Transverse colon (tissue), 4 donors: ENCODE data around the gene MYD88. TPM values are rescaled to one million over a fixed set of nuclear protein-coding genes. Genes with fewer than 3 reads are reported as not detected.
A peak's percentile ranks its signal among the peaks of the same experiment; 100 is the strongest.

Experiments used
- DNase-seq: peaks from one replicate; pipeline ENCODE4 v3.0.0-alpha.2; 2019
- H3K27ac ChIP-seq, 4 donors: fragments of 200-600 bp; sonication (generic); 2 replicates each; pipeline ENCODE4 v1.5.1; 2016 to 2018; ENCODE audit warnings: inconsistent platforms in 4 of 4
- H3K27me3 ChIP-seq: fragments of 200-600 bp; sonication (generic); 2 replicates; pipeline ENCODE4 v1.5.1; 2017; ENCODE audit warnings: inconsistent platforms
- H3K36me3 ChIP-seq, 4 donors: fragments of 200-600 bp; sonication (generic); 2 replicates each; pipeline ENCODE4 v1.5.1; 2017 to 2019; ENCODE audit warnings: inconsistent platforms in 4 of 4
- H3K4me1 ChIP-seq, 4 donors: fragments of 200-600 bp; sonication (generic); 2 replicates each; pipeline ENCODE4 v1.5.1; 2017 to 2020; ENCODE audit warnings: inconsistent platforms in 4 of 4
- H3K4me3 ChIP-seq, 4 donors: fragments of 200-600 bp; sonication (generic); 1 replicate in 1 of 4; 2 replicates in 3 of 4; pipeline versions ENCODE4 v1.5.1 to v1.6.1; 2017 to 2019; ENCODE audit warnings: inconsistent platforms in 4 of 4
- H3K9me3 ChIP-seq, 2 donors: fragments of 200-600 bp; sonication (generic); 2 replicates each; pipeline ENCODE4 v1.5.1; 2017 to 2019; ENCODE audit warnings: inconsistent platforms in 2 of 2
- EP300 ChIP-seq: sonication (generic); formaldehyde crosslinking; IDR thresholded peaks from one replicate; pipeline ENCODE4 v1.6.1; 2017; ENCODE audit warnings: antibody characterized with exemption, low read depth
- POLR2A ChIP-seq: fragments of 450-650 bp; IDR thresholded peaks from one replicate; pipeline ENCODE4 v1.6.1; 2016; ENCODE audit warnings: antibody characterized with exemption, mild to moderate bottlenecking, moderate library complexity
- POLR2AphosphoS5 ChIP-seq, 3 donors: sonication (generic); formaldehyde crosslinking; IDR thresholded peaks; one replicate each; pipeline ENCODE4 v1.6.1; 2016; ENCODE audit warnings: antibody characterized with exemption in 3 of 3
- WGBS, 2 donors: methylation state at CpG; one replicate each; pipeline ENCODE4 v1.1.5; 2018; ENCODE audit warnings: low coverage in 1 of 2; 5-methylcytosine and 5-hydroxymethylcytosine counted together
- in situ Hi-C, 4 donors: fragments of 200-750 bp; cut with MboI; loops; one replicate each; pipeline versions ENCODE4 v1.15.0 to v1.15.1; 2017; ENCODE audit warnings: low sequenced_read_pairs in 3 of 4, low pct_ligation_motif_present in 1 of 4, low pct_unique_long_range_greater_than_20kb in 1 of 4
- intact Hi-C: fragments of 100-400 bp; cut with DNase I; formaldehyde crosslinking; loops from one replicate; pipeline ENCODE4 v1.15.1; 2023; ENCODE audit warnings: low total_unique reads
- total RNA-seq, 4 donors: library from RNA; depleted of rRNA; stranded (reverse); fragments of >200 nt; gene quantifications; one replicate each; pipeline ENCODE4 v1.1.0, GENCODE V29; 2016
- TF ChIP-seq, protein P1 (sequence below), 5 experiments: fragments of 200-600 bp in 3 of 5; fragments of 450-650 bp in 2 of 5; sonication (generic) in 3 of 5; IDR thresholded peaks; 1 replicate in 2 of 5; 2 replicates in 3 of 5; pipeline ENCODE4 v1.5.1; 2016 to 2017; ENCODE audit warnings: antibody characterized with exemption in 5 of 5, inconsistent platforms in 3 of 5, mild to moderate bottlenecking in 2 of 5, moderate library complexity in 1 of 5

MYD88 gene
- total RNA-seq, 4 donors from 2014 or later = 49.0 to 82.2 (median 76.5) TPM

DNA sequence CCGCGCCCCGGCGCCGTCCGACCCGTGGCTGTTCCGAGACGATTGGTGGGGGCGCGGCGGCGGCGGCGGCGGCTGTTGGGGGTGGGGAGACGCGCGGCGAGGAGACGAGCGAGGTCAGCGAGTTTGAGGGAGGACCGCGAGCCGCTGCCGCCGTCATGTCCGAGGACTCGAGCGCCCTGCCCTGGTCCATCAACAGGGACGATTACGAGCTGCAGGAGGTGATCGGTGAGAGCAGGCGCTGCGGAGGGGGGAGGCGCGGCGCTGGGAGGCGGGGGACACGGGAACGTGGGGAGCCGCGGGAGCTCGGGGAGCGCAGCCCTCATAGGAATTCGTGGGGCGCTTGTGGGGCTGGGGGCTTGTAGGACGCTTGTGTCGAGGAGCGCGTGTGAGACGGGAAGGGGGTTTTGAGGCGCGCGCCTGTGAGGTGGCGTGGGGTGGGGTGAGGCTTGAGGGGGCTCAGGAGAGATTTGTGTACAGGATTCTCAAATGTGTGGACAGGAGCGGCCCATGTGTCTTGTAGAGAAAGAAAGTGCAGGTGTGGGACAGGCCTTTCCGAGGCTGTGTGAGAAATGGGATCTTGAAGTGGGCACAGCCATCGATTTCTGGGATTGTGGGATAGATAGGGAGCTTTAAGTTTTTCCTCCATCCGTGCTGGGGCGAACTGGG is 27.4 kb downstream of the MYD88 start:
- DNase-seq = no peak
- WGBS, 2 donors = 0 to 1% methylated on average over 3 to 44 of the region's 62 CpGs

DNA sequence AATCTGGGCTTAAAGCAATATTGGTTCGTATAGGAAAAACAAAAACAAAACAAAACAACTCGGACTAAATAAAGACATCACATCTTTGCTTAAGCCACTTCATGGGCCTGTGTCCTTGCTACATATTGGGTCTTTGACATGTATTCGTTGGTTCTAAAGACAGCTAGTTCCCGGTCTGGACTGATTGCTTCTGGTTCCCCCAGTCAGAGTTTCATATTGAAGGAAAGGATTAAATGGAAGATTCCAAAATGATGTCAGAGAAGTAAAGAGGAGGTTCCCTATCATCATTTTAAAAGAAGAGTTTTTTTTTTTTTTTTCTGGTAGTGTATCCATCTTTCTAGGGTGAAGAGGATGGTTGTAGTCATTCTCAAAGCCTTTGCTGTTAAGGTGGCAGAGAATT is 29.1 kb downstream of the MYD88 start:
- intact Hi-C loops = no loop called here
- in situ Hi-C loops = no loop called here
- no peak for TF ChIP-seq POLR2A
- WGBS, 2 donors = 80 to 83% methylated on average over 3 to 4 of the region's 4 CpGs
- Histone ChIP-seq H3K9me3 (no peaks in the 10 kb centered on the region), H3K27me3 (no peaks in the 10 kb centered on the region), H3K27ac (no peak overlapping the region), H3K4me1 (peaks cover 8 to 35% (median 18%) of the 10 kb centered on the region in 4 donors), H3K4me3 (no peak overlapping the region), H3K36me3 (no peaks in the 10 kb centered on the region)
- no peak for DNase-seq

More for the DNA sequence above, 27.4 kb downstream of the MYD88 start:
- H3K36me3 ChIP-seq = no peaks in the 10 kb centered on the region
- H3K4me3 ChIP-seq = peak overlapping the region; percentile 57 to 81 (median 68)
- intact Hi-C loops (no loop called here), in situ Hi-C loops (no loop called here)
- peaks cover 8 to 35% (median 18%) of the 10 kb centered on the region in 4 donors for H3K4me1 ChIP-seq
- H3K9me3 ChIP-seq = no peaks in the 10 kb centered on the region
- peak overlapping the region; percentile 93 to 97 (median 96) for H3K27ac ChIP-seq
- no peak for TF ChIP-seq POLR2AphosphoS5 (IDR thresholded peaks at IDR 0.05)
- TF ChIP-seq, protein P1, sequence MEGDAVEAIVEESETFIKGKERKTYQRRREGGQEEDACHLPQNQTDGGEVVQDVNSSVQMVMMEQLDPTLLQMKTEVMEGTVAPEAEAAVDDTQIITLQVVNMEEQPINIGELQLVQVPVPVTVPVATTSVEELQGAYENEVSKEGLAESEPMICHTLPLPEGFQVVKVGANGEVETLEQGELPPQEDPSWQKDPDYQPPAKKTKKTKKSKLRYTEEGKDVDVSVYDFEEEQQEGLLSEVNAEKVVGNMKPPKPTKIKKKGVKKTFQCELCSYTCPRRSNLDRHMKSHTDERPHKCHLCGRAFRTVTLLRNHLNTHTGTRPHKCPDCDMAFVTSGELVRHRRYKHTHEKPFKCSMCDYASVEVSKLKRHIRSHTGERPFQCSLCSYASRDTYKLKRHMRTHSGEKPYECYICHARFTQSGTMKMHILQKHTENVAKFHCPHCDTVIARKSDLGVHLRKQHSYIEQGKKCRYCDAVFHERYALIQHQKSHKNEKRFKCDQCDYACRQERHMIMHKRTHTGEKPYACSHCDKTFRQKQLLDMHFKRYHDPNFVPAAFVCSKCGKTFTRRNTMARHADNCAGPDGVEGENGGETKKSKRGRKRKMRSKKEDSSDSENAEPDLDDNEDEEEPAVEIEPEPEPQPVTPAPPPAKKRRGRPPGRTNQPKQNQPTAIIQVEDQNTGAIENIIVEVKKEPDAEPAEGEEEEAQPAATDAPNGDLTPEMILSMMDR (IDR thresholded peaks at IDR 0.05) = peak in 1 of 5 experiments; percentile 7
- no peaks in the 10 kb centered on the region for H3K27me3 ChIP-seq

DNA sequence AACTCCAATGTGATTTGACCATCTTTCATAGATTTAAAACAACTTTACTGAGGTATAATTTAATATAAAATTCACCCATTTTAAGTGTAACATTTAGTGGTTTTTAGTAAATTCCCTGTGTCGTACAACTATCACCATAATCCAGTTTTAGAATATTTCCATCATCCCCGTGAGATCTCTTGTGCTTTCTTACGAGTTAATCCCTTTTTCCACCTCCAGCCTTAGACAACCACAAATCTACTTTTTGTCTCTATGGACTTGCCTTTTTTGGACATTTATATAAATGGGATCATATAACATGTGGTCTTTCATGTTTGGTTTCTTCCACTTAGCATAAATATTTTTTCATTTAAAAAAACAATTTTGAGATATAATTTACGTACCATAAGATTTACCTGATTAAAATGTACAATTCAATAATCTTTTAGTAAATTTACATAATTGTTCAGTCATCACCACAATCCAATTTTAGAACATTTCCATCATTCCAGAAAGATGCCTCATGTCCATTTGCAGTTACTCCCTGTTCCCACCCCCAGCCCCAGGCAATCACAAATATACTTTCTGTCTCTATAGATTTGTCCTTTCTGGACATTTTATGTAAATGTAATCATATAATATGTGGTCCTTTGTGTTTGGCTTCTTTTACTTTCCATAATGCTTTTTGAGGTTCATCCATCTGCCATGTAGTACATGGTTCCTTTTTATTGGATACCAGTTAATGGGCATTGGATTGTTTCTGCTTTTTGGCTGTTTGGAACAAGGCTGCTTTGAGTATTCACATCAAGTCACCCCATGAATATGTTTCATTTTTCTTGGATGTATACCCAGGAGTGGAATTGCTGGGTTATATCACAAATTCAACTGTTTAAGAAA is 29.9 kb downstream of the MYD88 start:
- TF ChIP-seq EP300 = no peak
- no peak for TF ChIP-seq POLR2A
- TF ChIP-seq, protein P1 (IDR thresholded peaks at IDR 0.05) = no peak
- no peak for TF ChIP-seq POLR2AphosphoS5 (IDR thresholded peaks at IDR 0.05)
- in situ Hi-C loops (no loop called here), intact Hi-C loops (no loop called here)
- H3K36me3 ChIP-seq = no peaks in the 10 kb centered on the region
- no peaks in the 10 kb centered on the region for H3K27me3 ChIP-seq
- H3K27ac ChIP-seq = no peak overlapping the region
- no peak for DNase-seq
- 90% methylated on average over 4 of the region's 4 CpGs for WGBS, 2 donors
- peaks cover 8 to 40% (median 18%) of the 10 kb centered on the region in 4 donors for H3K4me1 ChIP-seq
- H3K4me3 ChIP-seq = no peak overlapping the region
- H3K9me3 ChIP-seq = no peaks in the 10 kb centered on the region

DNA sequence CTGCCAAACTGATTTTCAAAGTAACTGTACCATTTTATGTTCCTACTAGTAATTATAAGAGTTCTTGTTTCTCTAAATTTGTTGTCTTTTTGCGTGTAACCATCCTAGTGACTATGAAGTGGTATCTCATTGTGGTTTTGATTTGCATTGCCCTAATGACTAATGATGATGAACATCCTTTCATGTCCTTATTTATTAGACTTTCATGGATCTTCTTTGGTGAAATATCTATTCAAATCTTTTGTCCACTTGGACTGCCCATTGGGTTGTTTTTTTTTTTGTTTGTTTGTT is 30.5 kb downstream of the MYD88 start:
- peaks cover 8 to 43% (median 16%) of the 10 kb centered on the region in 4 donors for H3K4me1 ChIP-seq
- intact Hi-C loops = no loop called here
- H3K4me3 ChIP-seq = no peak overlapping the region
- TF ChIP-seq, protein P1 (IDR thresholded peaks at IDR 0.05) = no peak
- TF ChIP-seq POLR2A (no peak), POLR2AphosphoS5 (IDR thresholded peaks at IDR 0.05) (no peak), EP300 (no peak)
- H3K27me3 ChIP-seq = no peaks in the 10 kb centered on the region
- in situ Hi-C loops = no loop called here
- H3K27ac ChIP-seq = no peak overlapping the region
- 69 to 75% methylated on average over 1 of the region's 1 CpG for WGBS, 2 donors
- no peak for DNase-seq
- no peaks in the 10 kb centered on the region for H3K36me3 ChIP-seq
- no peaks in the 10 kb centered on the region for H3K9me3 ChIP-seq
